Left lobe of liver (tissue), 2 donors: ENCODE measurements around the gene PTPRG. TPM values are rescaled to one million over a fixed set of nuclear protein-coding genes. Genes with fewer than 3 reads are reported as not detected.

Experiments
- ATAC-seq: fragments of 200-7000 bp; cut with Tn5 transposase; one replicate; pipeline ENCODE4 v1.9.1; 2020; ENCODE audit warnings: mild to moderate bottlenecking, moderate library complexity
- DNase-seq: peaks from one replicate; pipeline ENCODE4 v3.0.0-alpha.2; 2020; ENCODE audit warnings: low spot score
- total RNA-seq: library from RNA; stranded (reverse); gene quantifications from one replicate; pipeline ENCODE4 v1.2.1, GENCODE V29; 2021
- donor health status: DM: no; HTN: no; CAD: no; lungs with moderate emphysema.
- donor health status: DM: no; HTN: yes; CAD: no.

PTPRG gene
- total RNA-seq, 1 donor from 2014 or later = 15.6 TPM

DNA sequence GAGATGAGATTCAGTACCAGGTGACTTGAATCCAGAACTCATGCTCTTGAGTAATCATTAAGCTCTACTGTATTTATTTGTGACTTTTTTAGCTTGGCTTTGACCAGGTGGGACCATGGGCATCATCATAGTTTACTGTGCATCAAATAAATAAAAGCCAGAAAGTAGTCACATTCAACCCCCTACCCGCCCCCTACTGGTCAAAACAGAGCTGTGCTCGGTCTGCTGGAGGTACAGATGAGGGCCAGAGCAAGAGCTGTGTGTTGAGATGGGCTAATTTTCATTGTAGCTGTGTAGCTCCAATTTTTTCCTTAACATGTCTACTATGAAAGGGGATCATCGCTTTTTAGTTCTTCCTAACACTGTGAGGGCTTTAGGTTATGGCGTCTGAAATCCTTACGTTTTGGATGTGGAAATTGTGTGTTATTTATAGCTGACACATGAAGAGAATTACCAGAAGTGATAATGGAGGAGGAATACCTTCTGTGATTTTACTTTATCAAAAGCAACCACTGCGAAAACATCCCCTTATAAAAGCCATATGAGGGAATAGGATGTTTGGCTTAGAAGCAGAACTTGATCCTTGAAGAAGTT, 375.1 kb downstream of the PTPRG start:
- ATAC-seq (peak; percentile 78), DNase-seq (no peak)

DNA sequence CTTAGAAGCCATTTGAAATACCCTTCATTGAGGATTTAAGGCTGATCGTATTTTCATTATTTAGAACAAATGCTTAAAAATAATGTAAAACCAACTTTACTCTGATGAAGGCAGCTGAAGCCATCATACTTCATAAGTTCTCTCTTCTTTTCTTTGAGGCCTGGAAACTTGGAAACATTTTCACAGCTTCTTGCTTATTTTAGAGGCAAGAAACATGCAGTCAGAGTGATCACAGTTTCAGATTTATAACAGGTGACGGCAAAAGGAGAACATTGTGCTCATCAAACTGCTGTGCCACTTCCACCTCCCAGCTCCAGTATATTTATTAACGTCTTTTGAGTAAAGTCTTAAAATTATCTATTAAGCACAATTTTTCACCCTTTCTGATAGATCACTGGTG, 376.1 kb downstream of the PTPRG start:
- DNase-seq = no peak
- no peak for ATAC-seq

DNA sequence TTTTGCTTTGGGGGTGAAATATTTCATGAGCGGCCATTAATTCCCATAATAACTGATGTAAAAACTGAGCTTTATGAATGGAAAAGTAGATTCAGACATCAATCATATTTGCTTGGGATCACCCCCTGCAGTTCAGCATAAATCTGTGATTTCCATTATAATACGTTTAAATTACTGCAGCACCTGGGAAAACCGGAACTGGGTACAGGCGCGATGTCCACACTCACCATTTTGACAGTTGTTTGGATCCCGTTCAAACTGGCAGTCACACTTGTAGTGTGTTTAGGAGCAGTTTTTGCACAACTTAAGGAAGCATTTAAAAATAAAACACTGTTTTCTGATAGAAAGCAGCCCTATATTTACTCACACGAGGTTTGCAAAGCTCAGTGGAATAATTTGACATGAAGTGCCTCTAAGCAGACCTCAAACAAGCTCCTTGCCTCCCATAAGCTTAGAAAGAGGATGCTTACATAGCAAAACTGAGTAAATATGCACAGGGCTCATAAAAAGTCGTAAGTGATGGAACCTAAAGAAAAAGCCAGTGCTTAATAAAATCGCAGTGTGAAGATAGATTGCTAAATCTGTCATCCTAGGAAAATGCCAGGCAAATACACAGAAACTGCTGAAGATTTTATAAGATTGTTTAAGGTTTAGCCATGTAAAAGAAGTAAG, 377.6 kb downstream of the PTPRG start:
- ATAC-seq = no peak
- no peak for DNase-seq

GRCh38 chr3:61940236-61940635, 378.9 kb downstream of the PTPRG start:
- DNase-seq (no peak), ATAC-seq (no peak)

GRCh38 chr3:61943975-61944374, 382.6 kb downstream of the PTPRG start:
- no peak for ATAC-seq
- DNase-seq = no peak

DNA sequence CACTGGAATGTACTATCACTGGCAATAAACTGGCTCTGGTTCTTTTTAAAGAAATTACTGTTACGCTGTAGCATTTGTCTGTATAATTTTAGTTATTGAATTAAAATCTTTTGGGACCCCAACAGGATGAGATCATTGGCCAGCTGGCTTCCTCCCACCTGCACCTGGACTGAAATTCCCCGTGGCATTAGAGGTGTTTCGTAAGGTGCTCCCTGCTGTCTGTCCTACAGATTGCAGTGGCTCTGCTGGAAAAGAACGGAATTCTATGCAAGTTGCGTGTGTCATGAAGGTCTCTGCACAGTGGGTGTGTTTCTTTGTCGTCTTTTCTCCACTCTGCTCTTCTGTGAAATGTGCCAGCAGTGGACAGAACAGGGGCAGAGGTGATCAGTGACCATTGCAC, 383.4 kb downstream of the PTPRG start:
- DNase-seq = no peak

DNA sequence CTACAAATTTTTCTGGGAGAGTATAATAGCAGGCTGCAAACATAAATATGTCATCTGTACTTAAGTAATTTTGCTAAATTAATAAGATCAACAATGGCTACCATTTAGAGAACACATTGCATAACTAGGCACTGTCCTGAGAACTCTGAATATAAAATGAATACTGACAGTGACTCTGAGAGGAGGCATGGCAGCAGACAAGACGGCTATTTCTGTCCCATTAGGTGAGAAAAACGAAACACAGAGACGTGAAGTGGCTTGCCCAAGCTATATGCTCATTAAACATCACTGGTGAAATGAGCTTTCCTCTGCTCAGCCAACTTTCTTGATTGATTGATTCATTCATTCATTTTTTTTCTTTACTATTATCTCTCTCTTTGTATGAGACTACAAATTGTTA, 384.3 kb downstream of the PTPRG start:
- ATAC-seq (no peak), DNase-seq (no peak)

More for the DNA sequence above, 383.4 kb downstream of the PTPRG start:
- ATAC-seq = no peak

DNA sequence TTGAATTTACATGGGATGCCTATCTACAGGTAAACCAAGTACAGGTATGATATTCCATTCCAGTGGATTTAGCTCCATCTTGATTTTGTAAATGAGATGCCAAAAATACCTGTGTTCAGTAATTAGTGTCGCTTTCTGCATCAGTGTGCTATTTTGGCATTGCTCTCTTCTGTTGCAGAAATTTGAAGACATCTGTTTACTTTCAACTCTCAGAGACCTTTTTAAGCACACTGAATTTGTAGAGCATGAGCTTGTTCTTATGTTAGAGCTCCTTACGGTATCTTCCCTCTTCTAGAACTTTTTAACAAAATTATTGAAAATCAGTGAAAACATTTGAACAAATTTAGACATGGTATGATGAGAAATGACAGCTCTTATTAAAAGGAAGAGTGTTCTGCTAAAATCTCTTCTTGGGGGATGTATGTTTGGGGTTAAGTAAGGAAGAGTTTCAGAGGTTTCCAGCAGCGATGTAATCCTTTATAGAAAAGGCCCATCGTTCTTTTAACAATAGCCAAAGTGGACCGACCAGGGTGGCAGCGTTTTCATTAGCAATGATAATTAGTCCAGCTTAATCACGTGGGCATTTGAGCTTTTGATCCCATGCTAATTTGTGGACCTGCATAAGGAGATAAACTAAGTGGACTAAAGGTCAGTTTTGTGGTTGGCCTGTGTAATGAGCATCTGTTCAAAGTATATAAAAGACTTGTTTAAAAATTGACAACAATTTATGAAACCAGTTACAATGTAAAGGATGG, 385.4 kb downstream of the PTPRG start:
- ATAC-seq (no peak), DNase-seq (no peak)

- no peak for DNase-seq
- no peak for ATAC-seq
Measured at GRCh38 chr3:61947456-61947855, 386.1 kb downstream of the PTPRG start.

- ATAC-seq (no peak), DNase-seq (no peak)
Measured at GRCh38 chr3:61948699-61949305, 387.4 kb downstream of the PTPRG start.

- DNase-seq = no peak
- no peak for ATAC-seq
Measured at GRCh38 chr3:61954097-61954540, 392.7 kb downstream of the PTPRG start.

GRCh38 chr3:61955483-61955882, 394.1 kb downstream of the PTPRG start:
- DNase-seq = no peak
- ATAC-seq = no peak

DNA sequence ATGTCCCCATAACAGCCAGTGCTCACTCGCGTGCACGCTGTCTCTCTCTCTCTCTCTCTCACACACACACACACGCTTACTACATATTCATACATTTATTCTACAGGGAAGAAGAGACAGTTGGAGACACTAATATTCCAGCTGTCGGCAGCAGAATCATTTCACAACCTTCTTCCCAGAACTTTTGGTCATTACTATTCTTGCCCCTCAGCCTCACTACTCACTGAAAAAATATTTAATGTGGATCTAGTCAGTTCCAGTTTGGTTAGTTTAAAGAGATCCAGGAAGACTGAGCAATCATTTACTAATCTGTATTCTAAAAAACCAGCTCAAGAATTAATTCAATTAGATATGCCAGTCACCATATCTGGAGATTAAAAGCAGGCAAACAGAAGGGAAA, 394.9 kb downstream of the PTPRG start:
- no peak for DNase-seq
- no peak for ATAC-seq

DNA sequence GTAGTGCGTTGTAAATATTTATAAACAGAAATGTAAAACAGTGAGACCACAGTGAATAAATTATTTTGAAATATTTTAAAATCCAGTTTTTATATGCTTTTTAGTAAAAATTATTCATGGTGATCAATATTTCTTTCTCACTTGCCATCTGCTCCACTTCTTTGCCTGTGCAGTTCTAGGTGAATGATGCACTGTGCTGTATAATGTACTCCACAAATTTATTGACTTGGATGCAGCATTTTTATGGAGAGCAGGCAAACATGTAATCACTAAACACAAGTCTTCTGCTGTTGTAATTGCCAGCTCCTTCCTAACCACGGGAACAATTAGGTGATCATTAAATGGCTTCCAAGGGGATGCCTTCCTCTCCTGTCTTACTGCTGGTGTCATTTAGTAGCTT, 395.9 kb downstream of the PTPRG start:
- DNase-seq (no peak), ATAC-seq (no peak)

DNA sequence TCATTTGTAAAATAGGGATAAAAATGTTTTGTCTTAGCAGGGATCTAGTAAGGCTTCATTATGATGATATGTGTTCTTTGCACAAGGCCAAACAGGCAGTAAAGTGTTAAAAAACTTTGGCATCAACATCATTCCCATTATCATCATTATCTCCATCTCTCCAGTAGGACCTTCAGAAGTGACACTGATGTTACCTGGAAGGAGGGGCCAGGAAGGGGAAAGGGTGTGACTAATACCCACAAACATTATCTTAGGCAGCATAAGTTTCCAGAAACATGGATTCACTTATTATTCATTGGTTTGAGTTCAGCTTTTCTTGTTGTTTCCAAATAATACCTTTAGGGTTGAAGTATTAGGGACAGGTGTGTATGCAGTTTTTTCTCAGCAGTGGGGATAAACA, 399.6 kb downstream of the PTPRG start:
- ATAC-seq (no peak), DNase-seq (no peak)

GRCh38 chr3:61961900-61962299, 400.5 kb downstream of the PTPRG start:
- DNase-seq (no peak), ATAC-seq (no peak)

DNA sequence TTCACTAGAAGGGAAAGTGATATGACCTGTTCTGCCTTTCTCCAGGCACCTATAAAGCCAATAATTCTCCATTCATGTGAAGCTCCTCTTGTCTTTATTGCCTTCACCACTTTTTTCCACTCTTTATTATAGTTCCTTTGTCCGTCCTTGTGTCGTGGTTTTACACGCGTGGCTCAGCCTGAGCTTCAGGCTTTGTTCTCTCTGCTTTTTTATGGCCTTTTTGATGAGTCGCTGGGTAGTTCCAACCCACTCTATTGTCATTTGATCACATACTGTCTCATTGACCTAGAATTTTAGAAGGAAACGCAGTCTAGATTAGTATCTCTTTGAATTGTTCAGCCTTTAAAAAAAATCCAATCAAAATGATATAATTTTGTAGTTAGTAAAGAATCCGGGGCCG, 403.2 kb downstream of the PTPRG start:
- no peak for ATAC-seq
- DNase-seq = no peak

DNA sequence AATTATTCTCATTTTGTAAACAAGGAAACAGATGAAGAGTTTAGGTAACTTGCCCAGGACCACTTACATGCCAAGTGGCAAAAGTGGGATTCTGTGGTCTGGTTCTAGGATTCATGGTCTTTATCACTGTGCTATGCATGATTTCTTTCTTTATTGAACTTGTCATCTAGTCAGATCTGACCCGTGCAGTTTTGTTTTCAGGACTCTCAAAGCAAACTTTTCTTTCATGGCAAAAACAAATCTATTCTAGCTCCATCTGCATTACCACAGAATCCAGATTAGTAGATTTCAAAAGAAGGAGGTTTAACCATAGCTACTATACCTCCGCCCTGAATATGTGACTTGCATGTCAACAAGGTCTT, 404.4 kb downstream of the PTPRG start:
- peak; percentile 65 for ATAC-seq

GRCh38 chr3:61966200-61966599, 404.8 kb downstream of the PTPRG start:
- no peak for DNase-seq

More for the DNA sequence above, 404.4 kb downstream of the PTPRG start:
- DNase-seq = no peak

GRCh38 chr3:61967019-61967418, 405.6 kb downstream of the PTPRG start:
- ATAC-seq (no peak), DNase-seq (no peak)

More at GRCh38 chr3:61966200-61966599, 404.8 kb downstream of the PTPRG start:
- no peak for ATAC-seq

DNA sequence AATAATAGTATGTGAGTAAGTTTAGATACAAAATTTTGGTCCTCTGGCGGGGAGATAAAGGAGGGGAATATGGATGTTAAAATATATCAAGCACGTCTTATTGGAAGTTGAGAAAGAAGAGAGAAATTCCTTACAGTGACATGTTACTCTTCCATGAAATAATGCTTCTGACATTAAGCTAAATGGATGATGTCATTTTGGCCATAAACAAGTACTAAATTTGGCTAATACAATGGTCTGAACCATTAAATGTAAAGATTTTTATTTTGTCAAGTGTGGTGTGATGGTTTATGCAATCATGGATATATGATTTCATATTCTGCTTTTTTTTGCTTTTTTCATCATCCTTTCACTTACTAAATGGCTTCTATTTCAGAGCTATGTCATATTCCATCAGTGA, 406.6 kb downstream of the PTPRG start:
- DNase-seq = no peak
- ATAC-seq = no peak

GRCh38 chr3:61974662-61975061, 413.3 kb downstream of the PTPRG start:
- ATAC-seq = no peak
- DNase-seq = no peak
